Measurements from ENCODE around the gene PRKD2.

DNA sequence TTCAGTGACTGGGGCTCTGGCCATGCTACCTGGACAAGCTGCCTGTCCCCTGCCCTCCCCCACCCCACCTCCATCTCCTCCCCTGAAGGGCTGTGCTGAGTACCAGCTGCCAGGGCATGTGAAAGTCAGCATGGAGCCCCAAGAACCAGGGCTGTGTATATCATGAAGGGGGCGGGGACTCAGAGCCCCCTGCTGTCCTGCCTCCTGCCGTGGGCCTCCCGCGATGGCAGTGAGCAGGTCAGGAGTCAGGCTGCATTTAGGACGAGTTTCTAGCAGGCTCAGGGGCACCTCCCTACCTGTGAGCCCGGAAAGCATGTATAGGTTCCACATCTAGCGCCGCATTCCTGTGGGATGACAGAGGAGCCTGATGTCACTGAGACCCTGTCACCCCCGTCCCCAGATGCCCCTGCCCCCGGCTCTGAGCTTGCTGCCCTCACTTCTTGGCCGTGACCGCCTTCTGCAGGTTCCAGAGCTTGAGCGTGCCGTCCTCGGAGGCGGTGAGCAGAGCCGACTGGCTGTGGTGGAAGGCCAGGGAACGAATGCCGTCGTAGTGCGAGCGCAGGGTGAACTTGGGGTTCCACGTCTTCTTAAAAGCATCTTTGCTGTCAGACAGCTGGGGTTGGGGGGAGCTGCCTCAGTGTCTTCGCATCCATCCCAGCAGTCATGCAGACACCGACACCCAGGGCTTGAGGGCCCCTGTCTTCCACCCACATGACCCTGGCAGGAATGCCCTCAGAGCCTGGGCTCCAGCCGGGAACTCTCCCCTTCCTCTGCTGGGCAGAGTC lies 8.3 kb upstream of the PRKD2 start:
- no peak for TF ChIP-seq CTCF (IDR thresholded peaks at IDR 0.05)
- TF ChIP-seq POLR2A (IDR thresholded peaks at IDR 0.05) = no peak

Measured in Peyer's patch (tissue), 4 donors.